Measurements from ENCODE around the gene FAXDC2. TPM values are rescaled to one million over a fixed set of nuclear protein-coding genes. Genes with fewer than 3 reads are reported as not detected.

FAXDC2 gene
- total and polyA plus RNA-seq, 2 of the 8 experiments (the other 6 are each of a cell fraction or from before 2014, with no cell fraction given), result 3.7 to 5.9 TPM

DNA sequence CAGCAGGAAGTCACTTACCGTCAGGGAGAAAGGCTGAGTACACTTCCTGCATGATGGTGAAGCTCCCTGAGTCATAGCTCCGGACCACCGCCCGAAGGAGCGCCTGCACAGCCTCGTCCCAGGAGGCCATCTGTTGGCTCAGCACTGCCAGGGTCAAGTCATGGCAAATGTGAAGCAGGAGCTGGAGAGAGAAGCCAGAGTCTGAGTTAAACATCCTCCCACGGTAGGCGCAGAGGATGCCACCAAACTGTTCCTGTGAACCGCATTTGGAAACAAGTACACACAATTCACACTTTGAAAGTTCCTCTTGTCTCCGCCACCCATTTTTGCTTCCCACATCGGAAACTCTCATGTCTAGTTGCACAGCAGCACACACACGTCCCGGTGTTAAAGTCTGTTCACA, 42.0 kb upstream of the FAXDC2 start (continued):
- TF ChIP-seq, protein P1, sequence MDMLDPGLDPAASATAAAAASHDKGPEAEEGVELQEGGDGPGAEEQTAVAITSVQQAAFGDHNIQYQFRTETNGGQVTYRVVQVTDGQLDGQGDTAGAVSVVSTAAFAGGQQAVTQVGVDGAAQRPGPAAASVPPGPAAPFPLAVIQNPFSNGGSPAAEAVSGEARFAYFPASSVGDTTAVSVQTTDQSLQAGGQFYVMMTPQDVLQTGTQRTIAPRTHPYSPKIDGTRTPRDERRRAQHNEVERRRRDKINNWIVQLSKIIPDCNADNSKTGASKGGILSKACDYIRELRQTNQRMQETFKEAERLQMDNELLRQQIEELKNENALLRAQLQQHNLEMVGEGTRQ (IDR thresholded peaks at IDR 0.05; ENCODE audit: low read length), result no peak
- no peak for TF ChIP-seq SP4 (IDR thresholded peaks at IDR 0.05; ENCODE audit: low read length)
- TF ChIP-seq KDM1A (IDR thresholded peaks at IDR 0.05; ENCODE audit: borderline replicate concordance, low read length), result no peak
- no peak for TF ChIP-seq PHF8 (conservative IDR thresholded peaks at IDR 0.05; ENCODE audit: low read depth, low read length)
- no peak for TF ChIP-seq BRCA1 (IDR thresholded peaks at IDR 0.05; ENCODE audit: low read depth, low read length)
- no peak for TF ChIP-seq CREB1 (IDR thresholded peaks at IDR 0.05)
- no peak for TF ChIP-seq SIN3A (conservative IDR thresholded peaks at IDR 0.05 in 1 of 2, IDR thresholded peaks at IDR 0.05 in 1 of 2; ENCODE audit: low read depth in 1 of 2, low read length in 2 of 2)
- no peak for TF ChIP-seq SIX5 (IDR thresholded peaks at IDR 0.05; ENCODE audit: low read depth, low read length)
- no peak for TF ChIP-seq EZH2 (IDR thresholded peaks at IDR 0.05; ENCODE audit: low read depth, low read length, severe bottlenecking)
